ENCODE data around the gene PRUNE2. TPM values are rescaled to one million over a fixed set of nuclear protein-coding genes. Genes with fewer than 3 reads are reported as not detected.

The PRUNE2 gene
- total and polyA plus RNA-seq, 2 of the 8 experiments (the other 6 are each of a cell fraction or from before 2014, with no cell fraction given) = 5.5 to 13.3 TPM

- TF ChIP-seq EP300 (IDR thresholded peaks at IDR 0.05; ENCODE audit: borderline replicate concordance in 1 of 2, low read depth in 2 of 2, low read length in 2 of 2) (0 out of 3 replicates have a peak, but pooled peaks of 1 of the 2 experiments have one; percentile 61), CHD2 (IDR thresholded peaks at IDR 0.05; ENCODE audit: low read length) (no peak), KDM5A (IDR thresholded peaks at IDR 0.05; ENCODE audit: low read length) (no peak), CHD7 (IDR thresholded peaks at IDR 0.05; ENCODE audit: insufficient replicate concordance, low read length) (peak; percentile 25), CTCF (IDR thresholded peaks at IDR 0.05; ENCODE audit: control extremely low read depth in 1 of 3, insufficient read depth in 1 of 3, low read depth in 1 of 3, low read length in 3 of 3) (no peak), SP4 (IDR thresholded peaks at IDR 0.05; ENCODE audit: low read length) (no peak)
Measured at GRCh38 chr9:76592091-76592973, 313.6 kb downstream of the PRUNE2 start (continued).

Measured in H1 (cell line).